MCF 10A (cell line): ENCODE data around the gene METTL23. TPM values are rescaled to one million over a fixed set of nuclear protein-coding genes. Genes with fewer than 3 reads are reported as not detected.

ENCODE experiments used
- BruUV-seq: library from RNA; stranded (reverse); fragments of 400-500 nt; replicated peaks from 2 replicates; lab custom pipeline; 2021; lab: Mats Ljungman, UMichigan
- CTCF ChIA-PET: fragments of 300-600 bp; sonication (Branson Sonifier 250); formaldehyde crosslinking; extraction: SDS; loops from one replicate; lab custom pipeline; 2021; ENCODE audit warnings: antibody characterized with exemption, inconsistent platforms; lab: Yijun Ruan, JAX
- POLR2A ChIA-PET: fragments of 300-600, 350-650 bp; sonication (Branson Sonifier 250); formaldehyde crosslinking; extraction: SDS; loops from one replicate; lab custom pipeline; 2020; ENCODE audit warnings: antibody characterized with exemption, inconsistent platforms; lab: Yijun Ruan, JAX
- DNase-seq: peaks from one replicate; pipeline ENCODE4 v3.0.0-alpha.2; 2018; ENCODE audit not compliant: unreplicated experiment
- H3K27ac Mint-ChIP-seq: one replicate; pipeline ENCODE4 v1.8.0; 2022; ENCODE audit warnings: mild to moderate bottlenecking, low read depth, mixed read lengths; ENCODE audit not compliant: unreplicated experiment
- H3K27me3 Mint-ChIP-seq: one replicate; pipeline ENCODE4 v1.8.0; 2022; ENCODE audit warnings: mixed read lengths; ENCODE audit not compliant: insufficient read depth, unreplicated experiment
- H3K36me3 Mint-ChIP-seq: one replicate; pipeline ENCODE4 v1.8.0; 2022; ENCODE audit warnings: mild to moderate bottlenecking, moderate library complexity, mixed read lengths; ENCODE audit not compliant: insufficient read depth, unreplicated experiment
- H3K4me1 Mint-ChIP-seq: one replicate; pipeline ENCODE4 v1.8.0; 2022; ENCODE audit warnings: mixed read lengths; ENCODE audit not compliant: insufficient read depth, unreplicated experiment
- H3K4me3 Mint-ChIP-seq: one replicate; pipeline ENCODE4 v1.8.0; 2022; ENCODE audit warnings: mild to moderate bottlenecking, moderate library complexity, mixed read lengths; ENCODE audit not compliant: unreplicated experiment
- H3K9me3 Mint-ChIP-seq: one replicate; pipeline ENCODE4 v1.8.0; 2022; ENCODE audit warnings: mixed read lengths; ENCODE audit not compliant: unreplicated experiment
- CTCF ChIP-seq: fragments of 200-600 bp; IDR thresholded peaks from one replicate; pipeline ENCODE4 v1.8.0; 2022; ENCODE audit warnings: antibody characterized with exemption, mild to moderate bottlenecking; ENCODE audit not compliant: unreplicated experiment
- intact Hi-C: fragments of 100-400 bp; cut with micrococcal nuclease; formaldehyde crosslinking; loops from 2 replicates; pipeline ENCODE4 v1.14.1; 2022
- total RNA-seq: library from RNA; stranded (reverse); gene quantifications from 2 replicates; pipeline ENCODE4 v1.2.3, GENCODE V29; 2022

The METTL23 gene
- total RNA-seq, 1 experiment from 2014 or later = 35.1 TPM

GRCh38 chr17:76691379-76692191, 35.1 kb upstream of the METTL23 start:
- Mint-ChIP-seq H3K27me3 (peaks cover 9% of the 10 kb centered on the region), H3K4me1 (peaks cover 8% of the 10 kb centered on the region), H3K36me3 (peaks cover 6% of the 10 kb centered on the region), H3K9me3 (no peaks in the 10 kb centered on the region), H3K27ac (no peak overlapping the region), H3K4me3 (no peak overlapping the region)
- intact Hi-C loops = no loop called here
- no peak for DNase-seq
- POLR2A ChIA-PET = interaction anchor here (0.8 to 1.0 kb wide), 2 partner anchors 18 to 20 kb away, joined by 3 to 5 read pairs; no protein-coding TSS in a partner anchor
- BruUV-seq = no TSS peak
- CTCF ChIA-PET = interaction anchor here (0.7 to 1.6 kb wide), 6 partner anchors 9 to 395 kb away, joined by 3 to 5 read pairs (median 3); no protein-coding TSS in a partner anchor
- no peak for TF ChIP-seq CTCF

GRCh38 chr17:76695059-76695831, 31.4 kb upstream of the METTL23 start:
- no peak for DNase-seq
- Mint-ChIP-seq H3K4me3 (no peak overlapping the region), H3K36me3 (no peaks in the 10 kb centered on the region), H3K4me1 (no peaks in the 10 kb centered on the region), H3K27ac (no peak overlapping the region), H3K9me3 (no peaks in the 10 kb centered on the region), H3K27me3 (no peaks in the 10 kb centered on the region)
- BruUV-seq = no TSS peak
- no peak for TF ChIP-seq CTCF
- ChIA-PET POLR2A (interaction anchor here (0.6 kb wide), 1 partner anchor 18 kb away, joined by 3 read pairs; no protein-coding TSS in a partner anchor), CTCF (interaction anchor here (1.2 kb wide), 1 partner anchor 15 kb away, joined by 4 read pairs; no protein-coding TSS in a partner anchor)
- intact Hi-C loops = no loop called here

- no peak for DNase-seq
- Mint-ChIP-seq H3K4me3 (no peak overlapping the region), H3K27ac (no peak overlapping the region), H3K27me3 (no peaks in the 10 kb centered on the region), H3K36me3 (no peaks in the 10 kb centered on the region), H3K9me3 (no peaks in the 10 kb centered on the region), H3K4me1 (peaks cover 10% of the 10 kb centered on the region)
- BruUV-seq = no TSS peak
- ChIA-PET CTCF (interaction anchor here (0.8 to 1.1 kb wide), 2 partner anchors 47 to 190 kb away, joined by 3 read pairs; no protein-coding TSS in a partner anchor), POLR2A (interaction anchor here (0.7 to 1.1 kb wide), 3 partner anchors 23 to 285 kb away, joined by 3 read pairs; partner anchors contain the start of gene ST6GALNAC1)
- TF ChIP-seq CTCF = no peak
- intact Hi-C loops = no loop called here
Measured at GRCh38 chr17:76696763-76697701, 29.6 kb upstream of the METTL23 start.
